Middle frontal gyrus (tissue), 1 donor: ENCODE measurements around the gene ELMO1.
A peak's percentile ranks its signal among the peaks of the same experiment; 100 is the strongest.

Source experiments
- DNase-seq: peaks from one replicate; pipeline ENCODE4 v3.0.0-alpha.2; 2015; ENCODE audit warnings: low spot score; ENCODE audit errors: extremely low spot score

The ELMO1 gene

GRCh38 chr7:37409461-37409860 is 39.2 kb downstream of the ELMO1 start:
- no peak for DNase-seq

GRCh38 chr7:37408291-37409228 is 40.1 kb downstream of the ELMO1 start:
- DNase-seq, result no peak

DNA sequence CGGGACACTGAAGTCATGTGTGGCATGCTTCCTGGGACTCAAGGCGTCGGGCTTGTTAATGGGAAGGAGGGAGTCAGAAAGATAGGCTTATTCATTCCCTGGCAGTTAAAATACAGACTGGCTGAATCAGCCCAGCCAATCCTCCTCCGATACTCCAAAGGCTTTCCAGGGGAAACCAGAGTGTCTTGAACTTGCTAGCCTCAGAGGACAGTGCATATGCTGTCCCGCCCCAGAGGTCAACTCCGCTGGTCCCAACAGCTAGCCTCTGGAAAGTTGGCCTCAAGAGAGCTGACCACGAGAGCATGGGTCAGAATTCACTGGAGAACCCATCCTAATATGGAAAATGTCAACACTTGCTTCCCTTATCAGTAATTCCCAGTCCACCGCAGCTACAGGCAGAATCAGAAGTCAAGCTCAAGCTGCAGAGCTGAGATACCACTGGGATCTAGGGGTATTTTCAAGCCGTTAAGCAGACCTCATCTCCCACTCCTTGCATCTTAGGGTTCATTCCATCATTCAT is 43.0 kb downstream of the ELMO1 start:
- DNase-seq, result no peak

- DNase-seq, result no peak
Observed at GRCh38 chr7:37405128-37405527, 43.5 kb downstream of the ELMO1 start.

DNA sequence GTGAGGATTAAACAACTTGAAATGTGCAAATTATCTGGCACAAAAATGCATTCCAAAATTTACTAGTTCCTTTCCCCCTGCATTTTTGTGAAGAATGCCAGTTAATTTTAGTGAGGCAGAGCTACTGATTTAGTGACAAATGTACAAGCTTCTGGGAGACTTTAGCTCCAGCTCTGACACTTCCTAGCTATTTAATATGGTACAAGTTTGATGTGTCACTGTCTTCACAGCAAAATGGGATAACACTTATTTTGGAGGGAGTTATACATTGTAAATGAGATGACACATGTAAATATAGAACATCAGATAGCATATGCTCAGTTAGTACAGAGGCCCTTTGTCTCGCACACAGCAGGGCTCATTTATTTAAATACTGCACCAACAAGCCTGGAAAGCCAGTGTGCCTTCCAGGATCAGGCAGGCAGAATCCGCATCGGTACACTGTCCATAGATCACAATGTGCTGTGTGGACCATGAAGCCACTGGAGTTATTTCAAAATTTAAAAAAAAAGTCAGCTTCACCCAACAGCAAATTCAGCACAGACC is 48.7 kb downstream of the ELMO1 start:
- DNase-seq, result peak; percentile 20

GRCh38 chr7:37398403-37398802 is 50.3 kb downstream of the ELMO1 start:
- no peak for DNase-seq

- DNase-seq, result no peak
Observed at GRCh38 chr7:37395618-37396259, 52.9 kb downstream of the ELMO1 start.

DNA sequence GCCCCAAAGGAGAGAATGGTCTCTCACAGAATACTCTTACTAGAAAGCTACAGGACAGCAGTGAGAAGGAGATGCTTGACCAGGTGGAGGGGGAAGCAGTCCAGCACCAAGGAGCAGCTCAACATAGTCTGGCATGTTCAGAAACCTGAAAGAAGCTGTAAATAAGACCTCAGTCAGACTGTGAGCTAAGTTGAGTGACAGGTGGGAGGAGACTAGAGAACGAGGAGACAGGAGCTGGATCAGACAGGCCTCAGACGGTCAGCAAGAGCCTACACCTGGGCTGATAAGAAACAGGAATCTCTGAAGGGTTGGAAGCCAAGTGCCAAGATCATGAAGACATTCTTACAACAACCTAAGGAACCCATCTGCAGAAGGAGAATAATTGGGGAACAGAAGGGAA is 54.5 kb downstream of the ELMO1 start:
- no peak for DNase-seq

- DNase-seq, result no peak
Observed at GRCh38 chr7:37393476-37393875, 55.2 kb downstream of the ELMO1 start.

GRCh38 chr7:37392673-37393017 is 56.0 kb downstream of the ELMO1 start:
- no peak for DNase-seq

- DNase-seq, result no peak
Observed at GRCh38 chr7:37391791-37392672, 56.6 kb downstream of the ELMO1 start.

GRCh38 chr7:37390114-37390513 is 58.5 kb downstream of the ELMO1 start:
- DNase-seq, result no peak

- DNase-seq, result no peak
Observed at GRCh38 chr7:37388811-37389210, 59.9 kb downstream of the ELMO1 start.

GRCh38 chr7:37385787-37386186 is 62.9 kb downstream of the ELMO1 start:
- DNase-seq, result no peak

DNA sequence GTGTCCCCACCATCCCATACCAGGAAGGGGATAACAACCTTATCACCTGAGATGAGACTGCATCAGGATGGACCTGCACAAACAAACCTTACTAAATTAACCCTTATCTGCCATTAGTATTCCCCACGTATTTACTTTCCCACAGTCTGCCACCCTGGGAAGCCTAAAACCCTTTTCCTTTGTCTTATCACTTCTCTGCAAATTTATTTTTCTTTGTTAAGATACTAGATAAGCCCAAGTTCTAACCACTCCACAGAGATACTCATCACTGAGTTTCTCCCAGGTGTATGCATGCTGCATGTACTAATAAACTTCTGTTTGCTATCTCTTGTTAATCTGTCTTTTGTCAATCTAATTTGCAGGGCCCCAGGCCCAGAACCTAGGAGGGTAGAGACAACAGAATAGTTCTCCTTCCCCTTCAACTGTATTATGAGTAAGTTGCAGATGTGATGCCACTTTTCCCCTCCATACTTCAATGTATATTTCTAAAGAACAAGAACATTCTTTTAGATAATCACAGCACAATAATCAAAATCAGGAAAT is 66.0 kb downstream of the ELMO1 start:
- no peak for DNase-seq

DNA sequence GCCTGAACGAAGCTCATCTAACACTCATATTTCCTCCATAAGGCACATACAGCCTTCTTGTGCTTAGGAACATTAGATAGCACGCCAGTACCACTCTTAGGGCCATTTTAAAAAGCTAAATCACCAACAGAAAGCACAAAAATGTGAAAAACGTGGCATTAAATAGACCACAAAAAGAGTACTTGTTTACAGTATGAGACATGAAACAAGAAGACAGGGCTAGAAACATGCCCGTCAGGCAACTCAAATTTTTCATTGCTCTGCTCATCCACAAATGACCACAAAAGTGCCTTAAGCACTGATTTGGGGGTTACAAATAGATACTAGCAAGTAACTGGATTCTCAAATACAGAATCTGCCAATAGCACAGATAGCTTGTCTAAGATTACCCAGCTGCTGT is 67.8 kb downstream of the ELMO1 start:
- DNase-seq, result no peak

DNA sequence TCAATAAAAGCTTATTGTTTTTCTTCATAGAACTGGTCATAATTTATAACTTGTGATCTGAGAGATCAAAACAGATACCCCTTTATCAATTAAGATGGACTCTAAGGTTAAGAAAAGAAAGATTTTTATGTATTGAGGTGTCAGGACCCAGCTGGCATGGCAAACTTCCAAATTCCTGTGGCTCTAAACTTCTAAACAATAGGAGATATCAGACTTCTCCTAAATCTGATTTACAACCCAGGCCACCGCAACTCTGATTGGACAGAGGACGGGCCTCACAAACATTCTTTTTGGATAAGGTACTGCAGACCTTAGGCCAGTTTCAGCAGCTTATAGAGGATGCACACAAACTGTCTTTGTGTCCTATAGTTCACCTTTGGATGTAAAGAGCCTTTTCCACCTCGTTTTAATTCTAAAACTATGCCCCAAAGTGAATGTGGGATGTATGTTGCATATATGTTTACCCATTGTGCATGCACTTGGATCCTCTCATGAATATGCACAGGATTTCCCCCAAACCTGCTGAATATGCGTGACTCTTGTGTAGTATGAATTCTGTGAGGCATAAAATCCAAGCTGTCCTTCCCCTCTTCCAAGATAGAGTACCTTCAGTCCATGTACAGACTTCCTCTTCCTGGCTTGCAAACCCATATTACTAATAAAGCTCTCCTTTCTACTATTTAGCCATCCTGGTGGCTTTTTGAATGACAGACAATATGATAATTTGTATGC is 69.0 kb downstream of the ELMO1 start:
- no peak for DNase-seq

DNA sequence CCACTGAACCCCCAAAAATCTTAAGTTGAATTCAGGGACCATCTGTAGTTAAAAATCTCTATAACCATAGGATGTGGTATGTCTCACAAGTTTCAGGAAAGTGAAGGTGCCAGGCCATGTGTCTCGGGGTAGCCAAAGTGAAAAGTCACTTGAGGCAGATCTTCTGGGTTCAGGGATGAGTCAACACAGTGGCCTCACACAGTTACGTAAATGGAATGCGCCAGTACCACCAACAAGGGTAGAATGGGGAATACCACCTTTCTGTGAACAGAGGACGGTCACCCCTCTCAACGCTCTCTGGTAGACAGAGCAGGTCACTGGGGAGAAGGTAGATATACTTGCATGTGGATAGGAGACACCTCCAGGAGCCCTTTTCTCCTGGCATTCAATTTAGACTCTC is 71.4 kb downstream of the ELMO1 start:
- no peak for DNase-seq

DNA sequence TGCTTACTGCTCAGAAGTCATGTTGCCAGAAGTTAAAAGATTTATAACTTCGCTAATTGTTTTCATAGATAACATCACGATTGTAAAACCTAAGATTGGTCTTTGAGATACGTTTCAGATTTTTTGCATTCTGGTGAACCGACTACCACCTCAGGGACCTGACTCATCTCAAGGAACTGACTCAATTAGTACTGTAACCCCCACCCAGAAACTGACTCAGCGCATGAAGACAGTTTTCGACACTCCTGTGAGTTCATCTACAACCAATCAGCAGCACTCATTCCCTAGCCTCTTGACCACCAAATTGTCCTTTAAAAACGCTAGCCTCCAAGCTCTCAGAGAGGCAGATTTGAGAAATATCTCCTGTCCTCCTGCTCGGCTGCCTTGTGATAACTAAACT is 72.3 kb downstream of the ELMO1 start:
- DNase-seq, result no peak

DNA sequence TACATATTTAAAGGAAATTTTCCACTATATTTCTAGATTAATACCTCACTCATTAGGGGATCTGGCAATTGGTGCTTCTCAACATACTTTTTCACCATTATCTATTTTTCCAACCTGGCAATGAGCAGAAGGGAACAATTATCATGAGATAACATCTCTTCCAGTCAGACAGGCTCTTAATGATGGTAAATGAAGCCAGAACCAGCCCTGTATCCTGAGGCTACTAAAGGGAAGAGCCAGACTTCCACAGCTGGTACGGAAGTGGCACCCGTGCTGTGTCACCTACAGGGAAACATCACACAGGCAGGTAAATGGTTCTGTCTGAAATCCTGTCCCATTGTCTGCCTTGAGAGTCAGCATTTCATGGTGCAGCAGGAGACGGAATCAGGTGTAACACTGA is 75.9 kb downstream of the ELMO1 start:
- no peak for DNase-seq
